GM18502 (cell line): ENCODE results near the gene NEGR1.

Experiments
- ATAC-seq: cut with Tn5 transposase; IDR thresholded peaks from one replicate; pipeline ENCODE4 v1.9.1; 2021; ENCODE audit warnings: mild to moderate bottlenecking; ENCODE audit not compliant: unreplicated experiment, poor library complexity

The NEGR1 gene

DNA sequence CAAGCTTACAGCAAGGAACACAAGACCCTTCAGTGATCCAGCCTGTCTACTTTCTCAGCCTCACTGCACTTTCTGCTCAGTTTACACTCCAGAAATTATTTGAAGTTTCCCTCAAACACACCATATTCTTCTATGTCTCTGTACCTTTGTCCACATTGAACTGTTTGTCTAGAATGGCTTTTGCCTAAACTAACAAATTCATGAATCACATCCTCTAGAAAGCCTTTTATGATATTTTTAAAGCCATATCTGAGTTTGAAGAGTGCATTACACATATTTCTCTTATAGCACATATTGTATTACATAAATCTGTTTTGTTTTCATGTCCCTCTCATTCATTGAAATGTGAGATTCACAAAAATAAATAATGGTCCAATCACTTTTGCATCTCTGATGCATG is 755.5 kb downstream of the NEGR1 start:
- ATAC-seq: no peak

GRCh38 chr1:71522721-71523120 is 759.6 kb downstream of the NEGR1 start:
- ATAC-seq: no peak

DNA sequence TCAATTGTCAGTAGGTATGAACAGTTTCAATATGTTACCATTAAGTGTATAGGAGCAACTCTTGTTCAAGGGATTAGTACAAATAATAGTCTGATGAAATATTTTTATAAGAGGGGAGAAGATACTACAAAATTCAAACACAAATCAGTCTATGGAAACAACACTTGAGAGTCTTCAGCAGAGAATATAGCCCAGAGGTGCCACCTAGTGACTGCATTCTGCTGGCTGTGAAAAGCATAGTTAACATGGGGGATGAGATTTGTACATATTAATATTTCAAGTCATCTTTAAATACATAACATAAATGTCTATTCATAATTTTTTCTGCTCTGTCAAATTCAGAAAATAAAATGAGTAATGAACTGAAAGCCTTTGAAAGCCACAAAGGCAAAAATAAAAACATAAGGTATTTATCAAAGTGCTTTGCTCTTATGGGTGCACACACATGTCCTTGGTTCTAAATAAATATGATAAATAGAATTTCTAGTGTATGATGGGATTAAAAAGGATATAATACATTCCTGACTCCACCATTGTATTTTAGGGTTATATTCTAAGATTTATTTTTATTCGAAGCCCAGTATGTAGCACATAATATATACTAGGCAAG is 760.6 kb downstream of the NEGR1 start:
- no peak for ATAC-seq

DNA sequence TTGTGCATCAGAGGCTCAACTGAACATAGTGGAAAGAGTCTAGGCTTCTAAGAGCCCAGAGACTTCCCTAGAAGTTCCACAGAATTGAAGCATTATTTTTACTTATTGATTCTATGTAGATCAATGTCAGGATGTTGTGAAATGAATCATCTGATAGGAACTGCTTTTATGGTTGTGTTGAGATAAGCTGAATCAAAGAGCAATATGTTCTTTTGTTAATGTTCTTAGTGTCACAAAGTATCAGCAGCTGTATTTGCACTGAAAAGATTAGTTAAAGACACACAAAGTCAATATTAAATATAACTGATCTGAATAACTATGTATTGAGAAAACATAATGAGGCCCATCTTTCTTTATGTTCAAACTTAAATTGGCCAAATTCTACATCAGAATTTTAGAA is 770.8 kb downstream of the NEGR1 start:
- ATAC-seq: no peak

DNA sequence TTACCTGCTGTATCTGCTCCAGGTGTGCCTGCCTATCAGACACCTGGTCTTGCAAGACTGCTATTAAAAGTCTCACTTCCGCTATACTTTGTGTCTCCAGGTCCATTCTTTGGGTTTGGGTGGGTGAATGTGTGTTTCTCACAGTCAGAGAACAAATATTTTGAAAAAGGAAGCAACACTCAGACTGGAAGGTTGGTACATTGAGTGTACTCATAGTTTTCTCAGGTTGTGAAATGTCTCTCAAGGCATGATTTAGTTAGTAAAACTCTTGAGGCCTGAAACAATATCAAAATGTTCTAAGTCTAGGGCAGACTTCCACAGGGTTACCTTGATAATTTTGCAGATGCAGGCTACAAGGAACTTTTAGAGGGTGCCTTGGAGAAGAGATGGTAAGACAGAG is 771.6 kb downstream of the NEGR1 start:
- no peak for ATAC-seq

GRCh38 chr1:71509051-71509595 is 773.2 kb downstream of the NEGR1 start:
- no peak for ATAC-seq

- no peak for ATAC-seq
Measured at GRCh38 chr1:71502006-71502405, 780.3 kb downstream of the NEGR1 start.

DNA sequence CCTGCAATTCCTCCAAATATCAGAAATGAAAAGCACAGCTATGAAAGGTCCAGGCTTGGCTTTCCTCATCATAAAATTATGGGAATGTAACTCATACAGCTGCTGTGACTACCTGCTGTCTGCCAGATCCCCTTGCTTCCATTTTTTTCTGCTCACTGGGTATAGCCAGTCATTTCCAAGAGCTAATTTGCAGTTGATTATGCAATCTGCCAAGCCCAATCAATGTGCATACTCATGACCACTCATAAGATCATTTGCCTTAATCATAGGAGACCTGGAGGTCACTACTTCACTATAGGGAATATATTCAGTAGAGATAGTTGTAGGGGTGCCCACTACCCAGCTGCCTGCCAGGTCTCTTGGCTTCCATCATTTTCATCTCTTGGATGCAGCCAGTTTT is 783.8 kb downstream of the NEGR1 start:
- no peak for ATAC-seq

- no peak for ATAC-seq
Measured at GRCh38 chr1:71494163-71494562, 788.2 kb downstream of the NEGR1 start.

- ATAC-seq: no peak
Measured at GRCh38 chr1:71492298-71493041, 789.9 kb downstream of the NEGR1 start.

DNA sequence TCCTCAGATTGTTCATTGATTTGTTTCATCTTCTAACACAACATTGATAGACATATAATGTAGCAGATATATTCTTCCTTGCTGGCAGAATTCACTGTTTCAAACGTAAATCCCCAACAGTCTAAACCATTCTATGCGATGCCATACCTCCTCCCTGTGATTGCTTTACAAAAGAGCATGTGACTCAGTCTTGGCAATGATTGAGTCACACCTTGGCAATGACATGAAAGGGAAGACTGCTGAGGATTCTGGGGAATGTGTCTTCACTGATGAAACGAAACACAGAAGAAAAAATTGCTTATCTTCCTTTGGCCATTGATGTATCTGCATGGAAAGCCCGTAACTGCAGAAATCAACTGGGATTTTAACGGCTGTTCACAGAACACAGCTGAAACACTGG is 791.9 kb downstream of the NEGR1 start:
- ATAC-seq: no peak

DNA sequence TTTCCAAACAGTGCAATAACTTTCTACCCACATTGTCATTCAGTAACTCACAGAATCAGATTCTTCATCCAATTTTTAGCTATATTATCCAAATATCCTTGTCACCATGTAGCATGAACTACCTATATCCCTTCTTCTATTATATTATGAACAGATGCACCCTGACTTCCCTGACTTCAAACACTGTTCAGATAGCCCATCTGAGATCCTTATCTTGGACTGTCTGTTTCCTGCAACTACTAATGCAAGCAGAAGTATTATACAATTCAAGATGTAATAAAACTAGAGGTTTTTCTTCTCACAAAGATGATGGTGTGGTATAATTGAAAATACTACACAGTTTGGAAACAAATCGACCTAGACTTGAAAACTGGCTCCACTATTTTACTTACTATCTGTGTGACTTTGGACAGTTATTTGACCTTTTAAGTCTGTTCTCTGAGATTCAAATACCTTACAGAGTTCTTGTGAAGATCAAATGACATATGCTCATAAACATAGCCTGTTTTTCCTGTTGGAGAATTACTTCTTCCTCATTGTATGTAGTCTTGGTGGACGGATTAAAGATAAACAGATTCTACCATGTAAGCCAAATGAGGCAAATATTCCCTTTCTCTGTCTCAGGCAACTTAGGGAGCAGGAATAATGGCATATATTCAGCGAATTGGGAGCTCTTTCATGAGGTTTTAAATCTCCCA is 793.6 kb downstream of the NEGR1 start:
- ATAC-seq: no peak

- ATAC-seq: no peak
Measured at GRCh38 chr1:71473331-71473730, 809.0 kb downstream of the NEGR1 start.

- no peak for ATAC-seq
Measured at GRCh38 chr1:71465093-71465492, 817.2 kb downstream of the NEGR1 start.

- ATAC-seq: no peak
Measured at GRCh38 chr1:71464016-71464415, 818.3 kb downstream of the NEGR1 start.

- no peak for ATAC-seq
Measured at GRCh38 chr1:71463144-71463543, 819.2 kb downstream of the NEGR1 start.

DNA sequence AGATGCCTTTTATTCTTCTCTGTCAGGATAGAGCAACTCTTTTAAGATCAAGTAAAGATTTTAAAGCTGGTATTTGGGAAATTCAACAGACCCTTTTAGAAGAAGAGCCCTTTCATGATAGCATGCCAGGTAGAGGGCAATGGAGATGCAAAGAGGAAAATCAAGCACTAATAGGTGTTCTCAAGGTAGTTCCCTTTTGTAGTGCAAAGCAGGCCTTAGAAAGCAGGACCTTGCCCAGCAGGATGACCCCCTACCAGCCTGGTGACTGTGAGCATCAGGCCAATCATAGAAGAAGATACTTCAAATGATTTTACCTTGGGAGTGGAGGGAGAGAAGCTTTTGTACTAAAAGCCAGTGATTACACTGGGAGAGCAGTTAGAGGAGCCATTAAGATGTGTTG is 820.1 kb downstream of the NEGR1 start:
- ATAC-seq: no peak

GRCh38 chr1:71461416-71461815 is 820.9 kb downstream of the NEGR1 start:
- ATAC-seq: no peak

DNA sequence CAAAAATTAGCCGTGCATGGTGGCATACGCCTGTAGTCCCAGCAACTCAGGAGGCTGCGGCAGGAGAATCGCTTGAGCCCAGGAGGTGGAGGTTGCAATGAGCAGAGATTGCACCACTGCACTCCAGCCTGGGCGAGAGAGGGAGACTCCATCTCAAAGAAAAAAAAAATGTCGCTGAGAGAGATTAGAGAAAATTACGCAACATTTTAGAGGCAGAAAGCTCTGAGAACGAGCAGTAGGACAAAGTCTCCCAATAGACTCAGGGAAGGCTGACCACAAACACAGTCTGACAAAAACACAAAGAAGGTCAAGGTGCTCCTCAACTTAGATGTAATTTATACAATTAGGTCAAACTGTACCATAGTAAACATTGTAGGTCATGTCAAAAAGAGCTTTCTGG is 833.9 kb downstream of the NEGR1 start:
- ATAC-seq: no peak

DNA sequence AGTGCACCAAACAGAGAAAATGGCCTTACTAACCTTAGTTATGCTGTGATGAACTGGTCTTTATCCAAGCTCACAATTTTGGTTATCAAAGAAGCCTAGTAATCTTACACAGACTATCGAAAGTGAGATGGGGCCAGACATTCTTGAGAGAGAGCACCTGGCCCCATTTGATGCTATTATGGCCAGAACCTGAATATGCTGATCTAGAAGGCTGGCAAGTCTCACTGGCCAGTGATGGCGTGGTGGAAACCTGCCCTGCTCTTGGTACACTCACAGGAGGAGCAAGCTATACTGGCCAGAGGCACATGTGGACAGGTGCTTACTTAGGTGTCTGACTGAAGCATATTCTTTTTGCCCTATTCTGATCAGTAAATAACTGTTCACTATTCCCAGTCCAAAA is 843.7 kb downstream of the NEGR1 start:
- no peak for ATAC-seq

DNA sequence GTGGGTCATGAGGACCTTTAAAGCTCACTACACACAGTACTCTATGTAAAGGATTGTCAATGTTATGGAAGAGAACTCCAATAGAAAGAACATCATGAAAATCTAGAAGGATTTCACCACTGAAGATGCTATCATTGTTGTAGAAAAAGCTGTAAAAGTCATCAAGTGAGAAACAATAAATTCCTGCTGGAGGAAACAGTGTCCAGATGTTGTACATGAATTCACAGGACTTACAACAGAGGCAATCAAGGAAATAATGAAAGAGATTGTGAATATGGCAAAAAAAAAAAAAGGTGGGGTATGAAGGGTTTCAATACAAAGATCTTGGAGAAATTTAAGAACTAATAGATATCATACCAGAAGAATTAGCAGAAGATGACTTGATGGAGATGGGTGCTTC is 846.4 kb downstream of the NEGR1 start:
- ATAC-seq: no peak
